ENCODE results near the gene KIF12.

GRCh38 chr9:114065304-114065703 lies 33.8 kb downstream of the KIF12 start:
- TF ChIP-seq, protein P1, sequence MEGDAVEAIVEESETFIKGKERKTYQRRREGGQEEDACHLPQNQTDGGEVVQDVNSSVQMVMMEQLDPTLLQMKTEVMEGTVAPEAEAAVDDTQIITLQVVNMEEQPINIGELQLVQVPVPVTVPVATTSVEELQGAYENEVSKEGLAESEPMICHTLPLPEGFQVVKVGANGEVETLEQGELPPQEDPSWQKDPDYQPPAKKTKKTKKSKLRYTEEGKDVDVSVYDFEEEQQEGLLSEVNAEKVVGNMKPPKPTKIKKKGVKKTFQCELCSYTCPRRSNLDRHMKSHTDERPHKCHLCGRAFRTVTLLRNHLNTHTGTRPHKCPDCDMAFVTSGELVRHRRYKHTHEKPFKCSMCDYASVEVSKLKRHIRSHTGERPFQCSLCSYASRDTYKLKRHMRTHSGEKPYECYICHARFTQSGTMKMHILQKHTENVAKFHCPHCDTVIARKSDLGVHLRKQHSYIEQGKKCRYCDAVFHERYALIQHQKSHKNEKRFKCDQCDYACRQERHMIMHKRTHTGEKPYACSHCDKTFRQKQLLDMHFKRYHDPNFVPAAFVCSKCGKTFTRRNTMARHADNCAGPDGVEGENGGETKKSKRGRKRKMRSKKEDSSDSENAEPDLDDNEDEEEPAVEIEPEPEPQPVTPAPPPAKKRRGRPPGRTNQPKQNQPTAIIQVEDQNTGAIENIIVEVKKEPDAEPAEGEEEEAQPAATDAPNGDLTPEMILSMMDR (conservative IDR thresholded peaks at IDR 0.05): no peak
- TF ChIP-seq EZH2 (IDR thresholded peaks at IDR 0.05; ENCODE audit: low read depth): no peak

All from PC-9 (cell line).